ENCODE measurements around the gene PRPF8. TPM values are rescaled to one million over a fixed set of nuclear protein-coding genes. Genes with fewer than 3 reads are reported as not detected.
"Not testable (repeated sequence)": the region's sequence is repeated elsewhere in the genome, so short reads cannot be mapped to it uniquely, and the experiment has no call there.

The PRPF8 gene
- total RNA-seq, 4 donors from 2014 or later: 176 to 235 (median 194) TPM

DNA sequence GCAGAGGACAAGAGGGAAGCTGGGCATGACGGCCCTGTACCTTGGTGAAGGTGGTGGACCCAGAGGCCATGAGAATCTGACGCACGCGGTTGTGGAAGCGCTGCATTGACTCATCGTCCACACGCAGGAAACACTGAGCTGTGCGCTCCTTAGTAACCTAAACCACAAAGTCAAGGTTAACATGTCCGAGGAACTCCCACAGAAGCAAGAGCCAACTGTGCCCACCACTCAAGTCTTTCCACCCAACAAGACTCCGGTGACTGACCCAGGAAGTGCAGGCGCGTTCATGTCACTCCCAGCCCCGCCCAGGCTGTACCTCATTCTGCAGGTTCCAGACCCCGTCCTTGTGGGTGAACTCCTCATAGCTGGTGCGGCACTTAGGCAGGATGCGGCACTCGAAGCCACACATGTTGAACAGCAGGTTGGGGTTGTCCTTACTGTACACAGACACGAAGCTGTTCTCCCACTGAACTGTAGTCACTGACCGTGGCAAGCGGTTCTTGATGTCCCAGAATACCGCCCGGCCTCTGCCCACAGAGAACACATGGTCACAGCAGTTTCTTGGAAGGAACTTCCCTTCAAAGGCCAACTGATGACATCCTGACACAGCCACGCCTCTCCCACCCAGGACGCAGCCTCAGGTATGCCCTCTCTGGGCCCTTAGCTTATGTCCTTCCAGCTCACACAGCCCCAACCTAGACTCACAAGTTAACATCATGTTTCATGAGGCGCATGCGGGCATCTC is 11.5 kb downstream of the PRPF8 start:
- no peak for DNase-seq (ENCODE audit: low spot score in 2 of 2)
- TF ChIP-seq, protein P1, sequence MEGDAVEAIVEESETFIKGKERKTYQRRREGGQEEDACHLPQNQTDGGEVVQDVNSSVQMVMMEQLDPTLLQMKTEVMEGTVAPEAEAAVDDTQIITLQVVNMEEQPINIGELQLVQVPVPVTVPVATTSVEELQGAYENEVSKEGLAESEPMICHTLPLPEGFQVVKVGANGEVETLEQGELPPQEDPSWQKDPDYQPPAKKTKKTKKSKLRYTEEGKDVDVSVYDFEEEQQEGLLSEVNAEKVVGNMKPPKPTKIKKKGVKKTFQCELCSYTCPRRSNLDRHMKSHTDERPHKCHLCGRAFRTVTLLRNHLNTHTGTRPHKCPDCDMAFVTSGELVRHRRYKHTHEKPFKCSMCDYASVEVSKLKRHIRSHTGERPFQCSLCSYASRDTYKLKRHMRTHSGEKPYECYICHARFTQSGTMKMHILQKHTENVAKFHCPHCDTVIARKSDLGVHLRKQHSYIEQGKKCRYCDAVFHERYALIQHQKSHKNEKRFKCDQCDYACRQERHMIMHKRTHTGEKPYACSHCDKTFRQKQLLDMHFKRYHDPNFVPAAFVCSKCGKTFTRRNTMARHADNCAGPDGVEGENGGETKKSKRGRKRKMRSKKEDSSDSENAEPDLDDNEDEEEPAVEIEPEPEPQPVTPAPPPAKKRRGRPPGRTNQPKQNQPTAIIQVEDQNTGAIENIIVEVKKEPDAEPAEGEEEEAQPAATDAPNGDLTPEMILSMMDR (IDR thresholded peaks at IDR 0.05): no peak
- TF ChIP-seq EP300 (IDR thresholded peaks at IDR 0.05) (no peak), POLR2A (IDR thresholded peaks at IDR 0.05) (no peak)
- peaks cover 0 to 17% (median 0%) of the 10 kb centered on the region in 4 donors for H3K4me1 ChIP-seq
- peak overlapping the region in 1 of 4 donors; percentile 7 for H3K27ac ChIP-seq
- H3K36me3 ChIP-seq: peaks cover 18 to 98% (median 67%) of the 10 kb centered on the region in 3 donors
- WGBS, 2 donors: 87 to 95% methylated on average over 26 of the region's 26 CpGs
- H3K4me3 ChIP-seq: no peak overlapping the region
- H3K9me3 ChIP-seq: no peaks in the 10 kb centered on the region
- H3K27me3 ChIP-seq: no peaks in the 10 kb centered on the region

DNA sequence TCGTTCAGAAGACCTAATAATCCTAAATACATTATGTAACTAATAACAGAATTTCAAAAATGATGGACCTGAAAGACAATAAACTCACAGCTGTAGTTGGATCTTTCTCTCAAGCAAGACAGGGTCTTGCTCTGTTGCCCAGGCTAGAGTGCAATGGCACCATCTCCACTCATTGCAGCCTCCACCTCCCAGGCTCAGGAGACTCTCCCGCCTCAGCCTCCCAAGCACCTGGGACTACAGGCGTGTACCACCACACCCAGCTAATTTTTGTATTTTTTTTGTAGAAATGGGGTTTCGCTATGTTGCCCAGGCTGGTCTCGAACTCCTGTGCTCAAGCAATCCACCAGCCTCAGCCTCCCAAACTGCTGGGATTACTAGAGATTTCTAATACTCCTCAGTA is 20.7 kb downstream of the PRPF8 start:
- not testable (repeated sequence) for H3K4me1 ChIP-seq; DNase-seq (ENCODE audit: low spot score in 2 of 2); H3K9me3 ChIP-seq; H3K27ac ChIP-seq; H3K27me3 ChIP-seq; H3K4me3 ChIP-seq
- peaks cover 27 to 98% (median 37%) of the 10 kb centered on the region in 3 donors for H3K36me3 ChIP-seq
- WGBS, 2 donors: 86 to 93% methylated on average over 5 of the region's 5 CpGs

DNA sequence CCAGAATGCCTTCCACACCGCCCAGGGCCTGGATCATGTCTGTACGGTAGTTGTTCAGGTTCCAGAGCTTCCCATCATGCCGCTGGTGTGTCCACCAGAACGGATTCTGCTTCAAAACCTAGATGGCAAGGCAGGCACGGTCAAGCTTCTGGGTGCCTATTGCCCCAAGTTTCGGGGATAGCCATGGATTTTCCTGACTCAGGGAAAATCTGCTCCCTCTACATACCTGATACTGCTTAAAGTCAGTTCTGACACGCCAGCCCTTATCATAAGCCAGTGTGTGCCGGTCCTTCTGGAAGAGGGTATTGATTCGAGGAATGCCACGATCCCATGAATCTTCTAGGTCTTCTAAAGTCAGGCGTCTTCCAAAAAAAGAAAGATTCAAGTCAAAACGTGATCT is 23.6 kb downstream of the PRPF8 start:
- H3K36me3 ChIP-seq: peaks cover 40 to 99% (median 65%) of the 10 kb centered on the region in 3 donors
- TF ChIP-seq, protein P1 (IDR thresholded peaks at IDR 0.05): no peak
- TF ChIP-seq POLR2A (IDR thresholded peaks at IDR 0.05) (no peak), EP300 (IDR thresholded peaks at IDR 0.05) (no peak)

DNA sequence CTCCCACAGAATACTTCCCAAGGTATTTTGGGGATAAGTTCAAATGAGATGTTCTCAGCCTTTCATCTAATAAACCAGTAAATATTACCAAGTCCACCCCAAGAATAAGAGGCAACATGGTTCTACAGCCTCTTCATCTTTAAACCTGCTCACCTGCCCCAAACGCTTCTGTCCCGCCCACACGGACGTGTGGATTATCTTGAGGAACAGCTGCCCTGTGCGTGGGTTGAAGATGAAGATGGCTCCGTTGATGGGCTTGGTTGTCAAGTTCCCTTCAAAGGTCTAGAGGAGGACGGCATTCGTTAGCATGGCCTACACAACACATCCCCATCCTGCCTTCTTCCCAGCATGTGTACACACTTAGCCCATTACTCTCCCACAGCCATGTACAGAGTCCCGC is 26.6 kb downstream of the PRPF8 start:
- Histone ChIP-seq H3K4me3 (no peak overlapping the region), H3K9me3 (no peaks in the 10 kb centered on the region), H3K27ac (no peak overlapping the region), H3K4me1 (no peaks in the 10 kb centered on the region), H3K27me3 (no peaks in the 10 kb centered on the region), H3K36me3 (peaks cover 42 to 100% (median 90%) of the 10 kb centered on the region in 3 donors)
- no peak for DNase-seq (ENCODE audit: low spot score in 2 of 2)
- WGBS, 2 donors: 94 to 95% methylated on average over 9 of the region's 9 CpGs
- TF ChIP-seq EP300 (IDR thresholded peaks at IDR 0.05) (no peak), POLR2A (IDR thresholded peaks at IDR 0.05) (no peak)
- TF ChIP-seq, protein P1 (IDR thresholded peaks at IDR 0.05): no peak

More for the DNA sequence above, 23.6 kb downstream of the PRPF8 start:
- no peaks in the 10 kb centered on the region for H3K9me3 ChIP-seq
- H3K27me3 ChIP-seq: no peaks in the 10 kb centered on the region
- DNase-seq (ENCODE audit: low spot score in 2 of 2): no peak
- H3K4me1 ChIP-seq: no peaks in the 10 kb centered on the region
- no peak overlapping the region for H3K27ac ChIP-seq
- 91 to 93% methylated on average over 12 of the region's 12 CpGs for WGBS, 2 donors
- no peak overlapping the region for H3K4me3 ChIP-seq

DNA sequence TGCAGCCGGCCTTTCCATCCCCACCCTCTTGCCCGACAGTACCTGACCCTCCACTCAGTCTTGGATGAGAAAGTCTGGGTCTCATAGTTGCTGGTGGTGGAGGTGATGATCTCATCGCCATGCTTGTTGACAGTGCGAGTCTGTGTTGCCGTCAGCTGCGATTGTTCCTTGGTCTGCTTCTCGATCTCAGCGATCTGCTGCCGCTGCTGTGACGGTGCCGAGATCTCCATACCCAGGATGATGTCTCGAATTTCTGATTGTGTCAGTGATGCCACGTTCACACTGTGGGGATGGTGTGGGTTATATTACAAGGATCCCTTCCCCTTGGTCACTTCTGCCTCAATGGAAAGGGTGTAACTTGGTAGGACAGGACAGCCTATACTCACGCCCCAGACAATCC is 30.9 kb downstream of the PRPF8 start:
- Histone ChIP-seq H3K27me3 (no peaks in the 10 kb centered on the region), H3K4me1 (peaks cover 0 to 19% (median 13%) of the 10 kb centered on the region in 4 donors), H3K36me3 (peaks cover 16 to 84% (median 78%) of the 10 kb centered on the region in 3 donors), H3K27ac (no peak overlapping the region), H3K4me3 (no peak overlapping the region), H3K9me3 (no peaks in the 10 kb centered on the region)
- 92% methylated on average over 14 of the region's 14 CpGs for WGBS, 2 donors
- no peak for DNase-seq (ENCODE audit: low spot score in 2 of 2)
- TF ChIP-seq, protein P1 (IDR thresholded peaks at IDR 0.05): no peak
- TF ChIP-seq POLR2A (IDR thresholded peaks at IDR 0.05) (no peak), EP300 (IDR thresholded peaks at IDR 0.05) (no peak)

DNA sequence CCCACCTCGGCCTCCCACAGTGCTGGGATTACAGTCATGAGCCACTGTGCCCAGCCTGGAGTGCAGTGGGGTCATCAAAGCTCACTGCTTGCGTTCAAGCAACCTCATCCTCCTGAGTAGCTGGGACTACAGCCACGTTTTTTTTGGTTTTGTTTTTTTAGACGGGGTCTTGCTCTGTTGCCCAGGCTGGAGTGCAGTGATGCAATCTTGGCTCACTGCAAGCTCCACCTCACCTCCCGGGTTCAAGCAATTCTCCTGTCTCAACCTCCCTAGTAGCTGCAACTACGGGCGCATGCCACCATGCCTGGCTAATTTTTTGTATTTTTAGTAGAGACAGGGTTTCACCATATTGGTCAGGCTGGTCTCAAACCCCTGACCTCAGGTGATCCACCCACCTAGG is 31.9 kb downstream of the PRPF8 start:
- H3K9me3 ChIP-seq; H3K27ac ChIP-seq; H3K4me3 ChIP-seq; DNase-seq (ENCODE audit: low spot score in 2 of 2); H3K27me3 ChIP-seq: not testable (repeated sequence)
- 75 to 86% methylated on average over 7 of the region's 7 CpGs for WGBS, 2 donors
- Histone ChIP-seq H3K4me1 (peaks cover 0 to 28% (median 22%) of the 10 kb centered on the region in 4 donors), H3K36me3 (peaks cover 12 to 74% (median 68%) of the 10 kb centered on the region in 3 donors)
